ENCODE results near the gene GPC5.

- TF ChIP-seq CTCF (IDR thresholded peaks at IDR 0.05 in 4 of 5, conservative IDR thresholded peaks at IDR 0.05 in 1 of 5) (no peak), POLR2A (IDR thresholded peaks at IDR 0.05) (no peak)
Measured at GRCh38 chr13:91764527-91764926, 366.1 kb downstream of the GPC5 start.

All from gastrocnemius medialis (tissue), 4 donors.